ENCODE data around the gene SLC38A5.
"Not testable (repeated sequence)": the region's sequence is repeated elsewhere in the genome, so short reads cannot be mapped to it uniquely, and the experiment has no call there.

Gene SLC38A5

GRCh38 chrX:48450076-48450475, 20.0 kb downstream of the SLC38A5 start:
- no peaks in the 10 kb centered on the region for H3K27me3 ChIP-seq (ENCODE audit: insufficient read depth, low read depth, severe bottlenecking)
- DNase-seq: no peak
- no peak overlapping the region for H3K4me3 ChIP-seq (ENCODE audit: low read depth, low read length)
- no peak overlapping the region for H3K27ac ChIP-seq
- H3K9me3 ChIP-seq (ENCODE audit: severe bottlenecking): no peaks in the 10 kb centered on the region
- TF ChIP-seq, protein P1, sequence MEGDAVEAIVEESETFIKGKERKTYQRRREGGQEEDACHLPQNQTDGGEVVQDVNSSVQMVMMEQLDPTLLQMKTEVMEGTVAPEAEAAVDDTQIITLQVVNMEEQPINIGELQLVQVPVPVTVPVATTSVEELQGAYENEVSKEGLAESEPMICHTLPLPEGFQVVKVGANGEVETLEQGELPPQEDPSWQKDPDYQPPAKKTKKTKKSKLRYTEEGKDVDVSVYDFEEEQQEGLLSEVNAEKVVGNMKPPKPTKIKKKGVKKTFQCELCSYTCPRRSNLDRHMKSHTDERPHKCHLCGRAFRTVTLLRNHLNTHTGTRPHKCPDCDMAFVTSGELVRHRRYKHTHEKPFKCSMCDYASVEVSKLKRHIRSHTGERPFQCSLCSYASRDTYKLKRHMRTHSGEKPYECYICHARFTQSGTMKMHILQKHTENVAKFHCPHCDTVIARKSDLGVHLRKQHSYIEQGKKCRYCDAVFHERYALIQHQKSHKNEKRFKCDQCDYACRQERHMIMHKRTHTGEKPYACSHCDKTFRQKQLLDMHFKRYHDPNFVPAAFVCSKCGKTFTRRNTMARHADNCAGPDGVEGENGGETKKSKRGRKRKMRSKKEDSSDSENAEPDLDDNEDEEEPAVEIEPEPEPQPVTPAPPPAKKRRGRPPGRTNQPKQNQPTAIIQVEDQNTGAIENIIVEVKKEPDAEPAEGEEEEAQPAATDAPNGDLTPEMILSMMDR (IDR thresholded peaks at IDR 0.05; ENCODE audit: low read depth, low read length): no peak
- no peaks in the 10 kb centered on the region for H3K36me3 ChIP-seq

DNA sequence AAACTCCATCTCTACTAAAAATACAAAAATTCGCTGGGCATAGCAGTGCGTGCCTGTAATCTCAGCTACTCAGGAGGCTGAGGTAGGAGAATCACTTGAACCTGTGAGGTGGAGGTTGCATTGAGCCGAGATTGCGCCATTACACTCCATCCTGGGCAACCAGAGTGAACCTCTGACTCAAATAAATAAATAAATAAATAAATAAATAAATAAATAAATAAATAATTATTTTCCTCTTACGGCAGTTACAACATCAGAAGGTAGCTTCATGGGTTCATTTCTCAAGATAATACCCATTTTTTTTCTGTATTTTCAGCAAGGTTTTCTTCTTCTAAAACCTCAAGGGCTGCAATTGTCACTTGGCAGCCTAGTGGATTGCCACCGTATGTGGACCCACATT, 22.9 kb downstream of the SLC38A5 start:
- not testable (repeated sequence) for H3K27ac ChIP-seq; H3K9me3 ChIP-seq (ENCODE audit: severe bottlenecking); H3K4me3 ChIP-seq (ENCODE audit: low read depth, low read length); H3K27me3 ChIP-seq (ENCODE audit: insufficient read depth, low read depth, severe bottlenecking); H3K36me3 ChIP-seq; DNase-seq

DNA sequence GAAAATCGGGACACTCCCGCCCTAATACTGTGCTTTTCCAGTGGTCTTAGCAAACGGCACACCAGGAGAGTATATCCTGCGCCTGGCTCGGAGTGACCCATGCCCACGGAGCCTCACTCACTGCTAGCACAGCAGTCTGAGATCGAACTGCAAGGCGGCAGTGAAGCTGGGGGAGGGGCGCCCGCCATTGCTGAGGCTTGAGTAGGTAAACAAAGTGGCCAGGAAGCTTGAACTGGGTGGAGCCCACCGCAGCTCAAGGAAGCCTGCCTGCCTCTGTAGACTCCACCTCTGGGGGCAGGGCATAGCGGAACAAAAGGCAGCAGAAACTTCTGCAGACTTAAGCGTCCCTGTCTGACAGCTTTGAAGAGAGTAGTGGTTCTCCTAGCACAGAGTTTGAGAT, 36.3 kb downstream of the SLC38A5 start:
- H3K4me3 ChIP-seq (ENCODE audit: low read depth, low read length); DNase-seq; H3K27me3 ChIP-seq (ENCODE audit: insufficient read depth, low read depth, severe bottlenecking); H3K27ac ChIP-seq; H3K36me3 ChIP-seq: not testable (repeated sequence)
- peaks cover 14% of the 10 kb centered on the region for H3K9me3 ChIP-seq (ENCODE audit: severe bottlenecking)

DNA sequence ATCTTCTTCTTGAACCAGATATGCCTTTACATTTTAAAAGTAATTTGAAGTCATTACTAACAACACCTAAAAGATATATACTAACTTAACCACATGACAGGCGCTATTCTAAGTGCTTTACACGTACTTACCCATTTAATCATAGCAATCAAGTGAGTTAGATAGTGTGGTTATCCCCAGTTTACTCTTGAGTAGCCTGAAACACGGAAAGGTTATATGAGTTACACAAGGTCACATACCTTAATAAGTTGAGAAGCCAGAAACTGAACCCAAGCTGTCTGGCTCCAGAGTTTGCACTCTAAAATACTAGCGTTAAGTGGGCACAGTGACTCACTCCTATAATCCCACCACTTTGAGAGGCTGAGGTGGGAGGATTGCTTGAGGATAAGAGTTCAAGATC, 39.9 kb downstream of the SLC38A5 start:
- not testable (repeated sequence) for DNase-seq; H3K9me3 ChIP-seq (ENCODE audit: severe bottlenecking); H3K27me3 ChIP-seq (ENCODE audit: insufficient read depth, low read depth, severe bottlenecking)

GRCh38 chrX:48429606-48430005, 40.5 kb downstream of the SLC38A5 start:
- not testable (repeated sequence) for DNase-seq; H3K9me3 ChIP-seq (ENCODE audit: severe bottlenecking); H3K36me3 ChIP-seq; H3K27me3 ChIP-seq (ENCODE audit: insufficient read depth, low read depth, severe bottlenecking); H3K4me3 ChIP-seq (ENCODE audit: low read depth, low read length); H3K27ac ChIP-seq

More for the DNA sequence above, 39.9 kb downstream of the SLC38A5 start:
- not testable (repeated sequence) for H3K36me3 ChIP-seq; H3K27ac ChIP-seq; H3K4me3 ChIP-seq (ENCODE audit: low read depth, low read length)

GRCh38 chrX:48427027-48427716, 42.9 kb downstream of the SLC38A5 start:
- not testable (repeated sequence) for H3K27ac ChIP-seq; H3K27me3 ChIP-seq (ENCODE audit: insufficient read depth, low read depth, severe bottlenecking); H3K9me3 ChIP-seq (ENCODE audit: severe bottlenecking); H3K4me3 ChIP-seq (ENCODE audit: low read depth, low read length); DNase-seq; H3K36me3 ChIP-seq

GRCh38 chrX:48411860-48412259, 58.2 kb downstream of the SLC38A5 start, which contains the start of gene SSX4B:
Gene SSX4B, minus strand, starts transcription at chrX:48411960. Its CDS starts 588 bp downstream, at chrX:48411372.
- H3K4me3 ChIP-seq (ENCODE audit: low read depth, low read length); DNase-seq; H3K36me3 ChIP-seq; H3K9me3 ChIP-seq (ENCODE audit: severe bottlenecking); H3K27me3 ChIP-seq (ENCODE audit: insufficient read depth, low read depth, severe bottlenecking); H3K27ac ChIP-seq: not testable (repeated sequence)
